HCT116 (cell line): ENCODE measurements around the gene WNT8B. TPM values are rescaled to one million over a fixed set of nuclear protein-coding genes. Genes with fewer than 3 reads are reported as not detected.

ENCODE experiments used
- ATAC-seq: fragments of 200-7000 bp; cut with Tn5 transposase; 2 replicates; pipeline ENCODE4 v1.9.1; 2020; ENCODE audit warnings: mild to moderate bottlenecking, moderate library complexity
- BruUV-seq: library from RNA; stranded (reverse); fragments of 400-500 nt; replicated peaks from 2 replicates; lab custom pipeline; 2021; lab: Mats Ljungman, UMichigan
- CTCF ChIA-PET: fragments of 300-600 bp; sonication (Branson Sonifier 250); formaldehyde crosslinking; loops from one replicate; lab custom pipeline; 2021; ENCODE audit warnings: antibody characterized with exemption; lab: Charles Lee
- POLR2A ChIA-PET: fragments of 300-600, 350-600 bp; sonication (Branson Sonifier 250); formaldehyde crosslinking; loops from one replicate; lab custom pipeline; 2021; ENCODE audit warnings: antibody characterized with exemption; lab: Charles Lee
- RAD21 ChIA-PET, 2 experiments: fragments of 300-600 bp; sonication (Branson Sonifier 250); formaldehyde crosslinking; loops; one replicate each; lab custom pipeline; 2023; ENCODE audit warnings: low total read pairs in 2 of 2; ENCODE audit not compliant: uncharacterized antibody in 2 of 2, unreplicated experiment in 2 of 2, low non-redundant PET in 1 of 2; lab: Charles Lee
- DNase-seq: peaks from one replicate; pipeline ENCODE4 v3.0.0-alpha.2; 2010; ENCODE audit warnings: low read depth, low spot score
- H2AFZ ChIP-seq: fragments of 200-600 bp; shearing (Covaris generic), sonication (generic); 2 replicates; pipeline ENCODE4 v1.6.1; 2017; ENCODE audit warnings: low read depth, mixed run types, mixed read lengths, antibody characterized with exemption, low read length; ENCODE audit not compliant: poor library complexity, severe bottlenecking
- H3K27ac ChIP-seq: 2 replicates; pipeline ENCODE4 v1.5.1; 2012; ENCODE audit warnings: low read depth, low read length
- H3K27me3 ChIP-seq: fragments of 200-600 bp; sonication (generic); 2 replicates; pipeline ENCODE4 v1.6.1; 2016; ENCODE audit warnings: mixed run types, low read length, mixed read lengths; ENCODE audit not compliant: insufficient read depth
- H3K36me3 ChIP-seq, 2 experiments: fragments of 200-500 bp in 1 of 2; fragments of 200-600 bp in 1 of 2; sonication (Bioruptor generic) in 1 of 2; sonication (generic) in 1 of 2; 2 replicates each; pipeline versions ENCODE4 v1.5.1 to v1.6.1; 2014 to 2016; ENCODE audit warnings: low read length in 2 of 2, inconsistent platforms in 1 of 2, mixed read lengths in 1 of 2, mixed run types in 1 of 2; ENCODE audit not compliant: insufficient read depth in 2 of 2, control insufficient read depth in 1 of 2
- H3K4me1 ChIP-seq, 2 experiments: fragments of 200-600 bp in 1 of 2; sonication (generic) in 1 of 2; 2 replicates each; pipeline versions ENCODE4 v1.5.1 to v1.6.1; 2012 to 2017; ENCODE audit warnings: low read length in 2 of 2, inconsistent platforms in 1 of 2, mild to moderate bottlenecking in 1 of 2, mixed read lengths in 1 of 2, mixed run types in 1 of 2, moderate library complexity in 1 of 2; ENCODE audit not compliant: insufficient read depth in 2 of 2, control insufficient read depth in 1 of 2
- H3K4me2 ChIP-seq: fragments of 200-600 bp; sonication (generic); 2 replicates; pipeline ENCODE4 v1.6.1; 2017; ENCODE audit warnings: mixed run types, low read length, mixed read lengths
- H3K4me3 ChIP-seq, 2 experiments: fragments of 200-600 bp in 1 of 2; sonication (generic) in 1 of 2; replicated peaks in 1 of 2; 2 replicates each; pipeline ENCODE4 v1.5.1; 2011 to 2016; ENCODE audit warnings: low read length in 2 of 2, control low read depth in 1 of 2, low read depth in 1 of 2, mild to moderate bottlenecking in 1 of 2, mixed read lengths in 1 of 2, mixed run types in 1 of 2
- H3K79me2 ChIP-seq: fragments of 200-600 bp; sonication (generic); 2 replicates; pipeline ENCODE4 v1.6.1; 2017; ENCODE audit warnings: mild to moderate bottlenecking, mixed run types, low read length, moderate library complexity, mixed read lengths; ENCODE audit not compliant: insufficient read depth
- H3K9ac ChIP-seq: fragments of 200-600 bp; sonication (generic); 2 replicates; pipeline ENCODE4 v1.6.1; 2016; ENCODE audit warnings: low read length, mixed read lengths
- H3K9me2 ChIP-seq: fragments of 200-600 bp; sonication (generic), shearing (Covaris generic); 2 replicates; pipeline ENCODE4 v1.6.1; 2017; ENCODE audit warnings: mixed run types, mild to moderate bottlenecking, moderate library complexity; ENCODE audit not compliant: insufficient read depth
- H3K9me3 ChIP-seq, 2 experiments: fragments of 200-500 bp in 1 of 2; fragments of 200-600 bp in 1 of 2; sonication (Bioruptor generic) in 1 of 2; sonication (generic) in 1 of 2; 2 replicates each; pipeline ENCODE4 v1.6.1; 2014 to 2017; ENCODE audit warnings: low read length in 2 of 2, mixed read lengths in 2 of 2, inconsistent platforms in 1 of 2, low read depth in 1 of 2, mild to moderate bottlenecking in 1 of 2, mixed run types in 1 of 2, moderate library complexity in 1 of 2; ENCODE audit not compliant: control insufficient read depth in 1 of 2, insufficient read depth in 1 of 2
- H4K20me1 ChIP-seq: fragments of 200-600 bp; sonication (generic), shearing (Covaris generic); 2 replicates; pipeline ENCODE4 v1.6.1; 2017; ENCODE audit warnings: mixed run types, mild to moderate bottlenecking, moderate library complexity; ENCODE audit not compliant: insufficient read depth
- ATF3 ChIP-seq: IDR thresholded peaks from 2 replicates; pipeline ENCODE4 v1.6.1; 2012
- CBX3 ChIP-seq: IDR thresholded peaks from 2 replicates; pipeline ENCODE4 v1.6.1; 2012; ENCODE audit warnings: low read depth
- CTCF ChIP-seq, 3 experiments: fragments of 200-600 bp in 1 of 3; sonication (generic) in 1 of 3; IDR thresholded peaks in 2 of 3; conservative IDR thresholded peaks in 1 of 3; 2 replicates each; pipeline ENCODE4 v1.5.1; 2012 to 2017; ENCODE audit warnings: low read depth in 2 of 3, low read length in 2 of 3, antibody characterized with exemption in 1 of 3, borderline replicate concordance in 1 of 3, control low read depth in 1 of 3, mild to moderate bottlenecking in 1 of 3, mixed read lengths in 1 of 3, mixed run types in 1 of 3, moderate library complexity in 1 of 3; ENCODE audit not compliant: insufficient read depth in 1 of 3
- ELF1 ChIP-seq: IDR thresholded peaks from 2 replicates; pipeline ENCODE4 v1.6.1; 2012; ENCODE audit warnings: low read depth, borderline replicate concordance
- EZH2 ChIP-seq: fragments of 200-600 bp; sonication (generic); IDR thresholded peaks from 2 replicates; pipeline ENCODE4 v1.6.1; 2017; ENCODE audit warnings: antibody characterized with exemption, mixed run types
- JUND ChIP-seq: IDR thresholded peaks from 2 replicates; pipeline ENCODE4 v1.6.1; 2012
- POLR2A ChIP-seq: IDR thresholded peaks from 2 replicates; pipeline ENCODE4 v1.7.0; 2011; ENCODE audit warnings: borderline replicate concordance; ENCODE audit not compliant: insufficient read depth, insufficient read length; ENCODE audit errors: extremely low read depth
- POLR2AphosphoS5 ChIP-seq: IDR thresholded peaks from 2 replicates; pipeline ENCODE4 v1.6.1; 2011; ENCODE audit warnings: mild to moderate bottlenecking, low read depth, low read length, moderate library complexity
- RAD21 ChIP-seq: IDR thresholded peaks from 2 replicates; pipeline ENCODE4 v1.6.1; 2012; ENCODE audit warnings: low read depth, mild to moderate bottlenecking
- SIN3A ChIP-seq: IDR thresholded peaks from 2 replicates; pipeline ENCODE4 v1.6.1; 2012; ENCODE audit warnings: low read depth
- SP1 ChIP-seq: IDR thresholded peaks from 2 replicates; pipeline ENCODE4 v1.6.1; 2012; ENCODE audit warnings: low read depth
- SRF ChIP-seq: IDR thresholded peaks from 2 replicates; pipeline ENCODE4 v1.6.1; 2012; ENCODE audit warnings: low read depth
- TCF7L2 ChIP-seq: IDR thresholded peaks from 2 replicates; pipeline ENCODE4 v1.7.0; 2011; ENCODE audit warnings: borderline replicate concordance, inconsistent platforms; ENCODE audit not compliant: insufficient read depth, insufficient read length; ENCODE audit errors: extremely low read depth
- ZFX ChIP-seq: fragments of 450-650 bp; IDR thresholded peaks from 2 replicates; pipeline ENCODE4 v1.6.1; 2017
- ZNF274 ChIP-seq: fragments of 200-500 bp; sonication (Bioruptor generic); IDR thresholded peaks from 2 replicates; pipeline ENCODE4 v1.6.1; 2014; ENCODE audit warnings: mild to moderate bottlenecking, low read depth, low read length, inconsistent platforms
- intact Hi-C: fragments of 100-400 bp; cut with micrococcal nuclease; formaldehyde crosslinking; loops from 2 replicates; pipeline ENCODE4 v1.10.0; 2022
- total RNA-seq: library from RNA; stranded (reverse); gene quantifications from one replicate; pipeline ENCODE4 v1.2.1, GENCODE V29; 2021; ENCODE audit not compliant: unreplicated experiment

The WNT8B gene
- total RNA-seq, 1 experiment from 2014 or later = not detected

GRCh38 chr10:100482834-100483185, 20.0 kb downstream of the WNT8B start:
- BruUV-seq = no TSS peak
- Histone ChIP-seq H4K20me1 (no peaks in the 10 kb centered on the region), H3K36me3 (peaks cover 0 to 8% of the 10 kb centered on the region in 2 experiments; a peak in 2 of 4 replicates), H3K4me1 (peaks cover 0 to 4% of the 10 kb centered on the region in 2 experiments; a peak in 2 of 4 replicates), H3K9me2 (no peaks in the 10 kb centered on the region), H2AFZ (no peak overlapping the region), H3K27ac (no peak overlapping the region), H3K4me2 (no peak overlapping the region), H3K4me3 (no peak overlapping the region), H3K27me3 (peaks cover 22% of the 10 kb centered on the region), H3K9me3 (no peaks in the 10 kb centered on the region), H3K9ac (no peak overlapping the region), H3K79me2 (no peaks in the 10 kb centered on the region)
- DNase-seq = no peak
- TF ChIP-seq CTCF (IDR thresholded peaks at IDR 0.05 in 2 of 3, conservative IDR thresholded peaks at IDR 0.05 in 1 of 3; ENCODE audit: borderline replicate concordance in 1 of 3, insufficient read depth in 1 of 3, low read depth in 2 of 3, low read length in 2 of 3) = no peak
- TF ChIP-seq POLR2AphosphoS5 = peak; percentile 17; the same call in 1 of the 2 replicates
- ChIA-PET POLR2A (no interaction called here), RAD21 (interaction anchor here in 1 of 2 experiments (1.6 kb wide), 1 partner anchor 396 kb away, joined by 3 read pairs; no protein-coding TSS in a partner anchor), CTCF (interaction anchor here (0.6 to 1.7 kb wide), 7 partner anchors 9 to 49 kb away, joined by 3 to 6 read pairs (median 3); no protein-coding TSS in a partner anchor)
- ATAC-seq = no peak
- intact Hi-C loops = no loop called here

- ChIA-PET POLR2A (no interaction called here), CTCF (interaction anchor here (1.1 kb wide), 1 partner anchor 12 kb away, joined by 3 read pairs; no protein-coding TSS in a partner anchor)
- TF ChIP-seq POLR2AphosphoS5 = no peak
- TF ChIP-seq JUND = no peak
- no peak for TF ChIP-seq ZFX
- no peak for TF ChIP-seq EZH2
- no peak for TF ChIP-seq CBX3
- no peak for TF ChIP-seq SIN3A
- TF ChIP-seq TCF7L2 = no peak
- TF ChIP-seq POLR2A = no peak
- no peak for TF ChIP-seq ZNF274
- TF ChIP-seq CTCF (IDR thresholded peaks at IDR 0.05 in 2 of 3, conservative IDR thresholded peaks at IDR 0.05 in 1 of 3; ENCODE audit: borderline replicate concordance in 1 of 3, insufficient read depth in 1 of 3, low read depth in 2 of 3, low read length in 2 of 3) = no peak
- no peak for TF ChIP-seq RAD21
- no peak for TF ChIP-seq SP1
- TF ChIP-seq ATF3 = no peak
- TF ChIP-seq ELF1 = no peak
- TF ChIP-seq SRF = no peak
Measured at GRCh38 chr10:100483876-100484666, 21.3 kb downstream of the WNT8B start.

More at GRCh38 chr10:100483876-100484666, 21.3 kb downstream of the WNT8B start:
- no peak overlapping the region for H3K9ac ChIP-seq
- H3K79me2 ChIP-seq = no peaks in the 10 kb centered on the region
- no peaks in the 10 kb centered on the region for H3K9me3 ChIP-seq
- RAD21 ChIA-PET = no interaction called here
- H3K4me1 ChIP-seq = peaks cover 0 to 4% of the 10 kb centered on the region in 2 experiments; a peak in 2 of 4 replicates
- intact Hi-C loops = no loop called here
- H3K9me2 ChIP-seq = no peaks in the 10 kb centered on the region
- ATAC-seq (no peak), DNase-seq (no peak)
- H3K27me3 ChIP-seq = peaks cover 20% of the 10 kb centered on the region
- H3K27ac ChIP-seq = no peak overlapping the region
- peaks cover 4 to 12% of the 10 kb centered on the region in 2 experiments; a peak in 3 of 4 replicates for H3K36me3 ChIP-seq
- no TSS peak for BruUV-seq
- H3K4me2 ChIP-seq = no peak overlapping the region
- H4K20me1 ChIP-seq = no peaks in the 10 kb centered on the region
- no peak overlapping the region for H2AFZ ChIP-seq
- H3K4me3 ChIP-seq = no peak overlapping the region
